Measurements from ENCODE around the gene PROM1.

- no peak for TF ChIP-seq CTCF (IDR thresholded peaks at IDR 0.05)
- TF ChIP-seq POLR2A (IDR thresholded peaks at IDR 0.05), result no peak
These were observed 32.7 kb upstream of the PROM1 start for GRCh38 chr4:16116493-16116990.
